GM13977 (cell line): ENCODE measurements around the gene MEG3.

ENCODE experiments used
- DNase-seq: peaks from one replicate; pipeline ENCODE4 v3.0.0; 2012; ENCODE audit warnings: low spot score
- CTCF ChIP-seq: IDR thresholded peaks from 2 replicates; pipeline ENCODE4 v1.5.1; 2012; ENCODE audit warnings: mild to moderate bottlenecking, control low read depth; ENCODE audit not compliant: insufficient read depth; ENCODE audit errors: extremely low read depth, missing control alignments
- in situ Hi-C: fragments of 300-500 bp; cut with MboI; formaldehyde crosslinking; loops from one replicate; pipeline ENCODE4 v1.12.0; 2022; ENCODE audit warnings: low sequenced_read_pairs, low pct_unique_long_range_greater_than_20kb, mixed read lengths, inconsistent platforms; ENCODE audit not compliant: unreplicated experiment

Gene MEG3

GRCh38 chr14:100900837-100901390, 75.0 kb downstream of the MEG3 start:
- peak; percentile 19 for DNase-seq
- peak; percentile 27 for TF ChIP-seq CTCF
- in situ Hi-C loops: no loop called here

GRCh38 chr14:100901391-100902183, 75.7 kb downstream of the MEG3 start:
- DNase-seq: peak; percentile 10
- in situ Hi-C loops: no loop called here
- TF ChIP-seq CTCF: no peak

- no peak for TF ChIP-seq CTCF
- in situ Hi-C loops: no loop called here
- DNase-seq: peak; percentile 18
Measured at GRCh38 chr14:100902295-100903133, 76.6 kb downstream of the MEG3 start.

GRCh38 chr14:100903134-100903468, 77.2 kb downstream of the MEG3 start:
- DNase-seq: peak; percentile 6
- in situ Hi-C loops: no loop called here
- no peak for TF ChIP-seq CTCF

- in situ Hi-C loops: no loop called here
- peak; percentile 7 for DNase-seq
- no peak for TF ChIP-seq CTCF
Measured at GRCh38 chr14:100903672-100904185, 77.8 kb downstream of the MEG3 start, which contains the start of gene RTL1. RTL1 (minus strand) TSS chr14:100903722; CDS start chr14:100884788, 18,934 bp downstream.

GRCh38 chr14:100904307-100905087, 78.6 kb downstream of the MEG3 start:
- TF ChIP-seq CTCF: no peak
- peak; percentile 4 for DNase-seq
- in situ Hi-C loops: no loop called here
